ENCODE measurements around the gene KDELR3.

DNA sequence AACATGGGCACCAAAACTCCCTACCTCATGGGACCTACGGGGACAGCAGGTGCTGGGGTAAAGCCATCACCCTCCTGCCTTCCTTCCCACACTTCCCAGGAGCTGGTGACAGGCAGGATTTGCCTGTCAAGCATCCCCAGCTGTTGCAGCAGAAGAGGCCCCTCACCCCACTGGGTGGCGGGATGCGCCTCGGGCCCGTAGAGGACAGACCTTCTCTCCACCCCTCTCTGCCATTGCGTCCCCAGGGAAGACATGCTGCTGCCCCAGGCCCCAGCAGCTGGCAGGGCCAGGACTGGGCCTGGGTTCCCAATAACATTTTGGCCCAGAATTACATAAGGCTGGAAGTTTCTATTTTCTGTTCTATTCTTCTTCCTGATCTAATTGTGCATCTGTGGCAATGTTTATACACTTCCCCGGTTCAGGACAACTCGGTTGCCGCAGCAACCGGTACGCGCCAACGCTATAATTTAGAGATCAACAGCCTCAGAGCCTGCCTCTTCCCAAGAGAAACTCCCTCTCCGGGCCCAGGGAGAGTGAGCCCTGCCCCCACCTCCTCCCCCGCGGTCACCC lies 38.3 kb upstream of the KDELR3 start:
- TF ChIP-seq, protein P1, sequence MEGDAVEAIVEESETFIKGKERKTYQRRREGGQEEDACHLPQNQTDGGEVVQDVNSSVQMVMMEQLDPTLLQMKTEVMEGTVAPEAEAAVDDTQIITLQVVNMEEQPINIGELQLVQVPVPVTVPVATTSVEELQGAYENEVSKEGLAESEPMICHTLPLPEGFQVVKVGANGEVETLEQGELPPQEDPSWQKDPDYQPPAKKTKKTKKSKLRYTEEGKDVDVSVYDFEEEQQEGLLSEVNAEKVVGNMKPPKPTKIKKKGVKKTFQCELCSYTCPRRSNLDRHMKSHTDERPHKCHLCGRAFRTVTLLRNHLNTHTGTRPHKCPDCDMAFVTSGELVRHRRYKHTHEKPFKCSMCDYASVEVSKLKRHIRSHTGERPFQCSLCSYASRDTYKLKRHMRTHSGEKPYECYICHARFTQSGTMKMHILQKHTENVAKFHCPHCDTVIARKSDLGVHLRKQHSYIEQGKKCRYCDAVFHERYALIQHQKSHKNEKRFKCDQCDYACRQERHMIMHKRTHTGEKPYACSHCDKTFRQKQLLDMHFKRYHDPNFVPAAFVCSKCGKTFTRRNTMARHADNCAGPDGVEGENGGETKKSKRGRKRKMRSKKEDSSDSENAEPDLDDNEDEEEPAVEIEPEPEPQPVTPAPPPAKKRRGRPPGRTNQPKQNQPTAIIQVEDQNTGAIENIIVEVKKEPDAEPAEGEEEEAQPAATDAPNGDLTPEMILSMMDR (optimal IDR thresholded peaks at IDR 0.05 in 1 of 3, IDR thresholded peaks at IDR 0.05 in 1 of 3, conservative IDR thresholded peaks at IDR 0.05 in 1 of 3; ENCODE audit: extremely low read depth in 1 of 3, insufficient read depth in 2 of 3, low read length in 3 of 3), result no peak
- TF ChIP-seq EZH2 (IDR thresholded peaks at IDR 0.05; ENCODE audit: low read length), result no peak

Data from keratinocyte (primary cell).